Measurements from ENCODE around the gene FZD2. TPM values are rescaled to one million over a fixed set of nuclear protein-coding genes. Genes with fewer than 3 reads are reported as not detected.

The FZD2 gene
- 1.3 and 4.1 TPM in 2 replicates for total RNA-seq (2011; cell fraction: chromatin; rRNA removed; ENCODE audit: low replicate concordance)
- total RNA-seq (2011; cell fraction: nucleolus; rRNA removed) = 7.2 and 8.2 TPM in 2 replicates
- total RNA-seq (2011; cell fraction: nucleoplasm; rRNA removed) = 2.8 and 3.5 TPM in 2 replicates
- total RNA-seq (2014; rRNA removed) (1.1 and 1.2 TPM in 2 replicates), total RNA-seq (2014; rRNA removed; fragmentation: Illumina TruSeq; extraction: Trizol) (0.10 and 0.11 TPM in 2 replicates), total RNA-seq (2015; rRNA removed; fragmentation: Illumina TruSeq; extraction: Trizol) (0.68 and 1.1 TPM in 2 replicates), total RNA-seq (2021) (3.5 and 3.7 TPM in 2 replicates), polyA plus RNA-seq (2011; rRNA removed) (1.8 and 3.1 TPM in 2 replicates), polyA plus RNA-seq (2014; fragmentation: Illumina TruSeq; extraction: Trizol) (0.31 and 1.5 TPM in 2 replicates), polyA plus RNA-seq (2014; fragmentation: Nextera tagmentation; extraction: Ambion mirVana) (under 1 TPM in 1 of 2 experiments, not detected in 1; 0.03 TPM), polyA plus RNA-seq (2014; rRNA removed) (2.1 and 4.5 TPM in 2 replicates), polyA minus RNA-seq (2011; rRNA and poly(A)+ RNA removed) (1.1 and 2.1 TPM in 2 replicates), Bru-seq, nascent RNA (percentile 41 among the genes with signal in this experiment), BruChase-seq, experiment 1, labeled RNA remaining after a 2-hour chase (percentile 41 among the genes with signal in this experiment), BruChase-seq, experiment 2, labeled RNA remaining after a 6-hour chase (percentile 45 among the genes with signal in this experiment)
- polyA plus RNA-seq (2011; cell fraction: cytosol; rRNA removed) = 6.1 and 11.5 TPM in 2 replicates
- 4.8 and 5.5 TPM in 2 replicates for polyA plus RNA-seq (2011; cell fraction: nucleus; rRNA removed)
- polyA plus RNA-seq (2012) = 2.8 and 5.2 TPM in 2 replicates
- 4.9 and 6.1 TPM in 2 replicates for polyA minus RNA-seq (2011; cell fraction: cytosol; rRNA and poly(A)+ RNA removed)
- polyA minus RNA-seq (2011; cell fraction: nucleus; rRNA and poly(A)+ RNA removed) = 2.3 and 3.8 TPM in 2 replicates
- long read RNA-seq, experiment 1, transcript FZD2-201 (1 exons, 2,112 nt) = major isoform, 16 of 16 reads
- long read RNA-seq, experiment 1, partial matches to known transcripts = 0 of 16 reads
- long read RNA-seq, experiment 1, other reads (novel, unspliced or antisense) = 0 of 16 reads
- long read RNA-seq, experiment 2, transcript FZD2-201 (1 exons, 2,112 nt) = major isoform, 10 of 10 reads
- long read RNA-seq, experiment 2, partial matches to known transcripts = 0 of 10 reads
- long read RNA-seq, experiment 2, other reads (novel, unspliced or antisense) = 0 of 10 reads
- long read RNA-seq, experiment 3 = 0 reads

DNA sequence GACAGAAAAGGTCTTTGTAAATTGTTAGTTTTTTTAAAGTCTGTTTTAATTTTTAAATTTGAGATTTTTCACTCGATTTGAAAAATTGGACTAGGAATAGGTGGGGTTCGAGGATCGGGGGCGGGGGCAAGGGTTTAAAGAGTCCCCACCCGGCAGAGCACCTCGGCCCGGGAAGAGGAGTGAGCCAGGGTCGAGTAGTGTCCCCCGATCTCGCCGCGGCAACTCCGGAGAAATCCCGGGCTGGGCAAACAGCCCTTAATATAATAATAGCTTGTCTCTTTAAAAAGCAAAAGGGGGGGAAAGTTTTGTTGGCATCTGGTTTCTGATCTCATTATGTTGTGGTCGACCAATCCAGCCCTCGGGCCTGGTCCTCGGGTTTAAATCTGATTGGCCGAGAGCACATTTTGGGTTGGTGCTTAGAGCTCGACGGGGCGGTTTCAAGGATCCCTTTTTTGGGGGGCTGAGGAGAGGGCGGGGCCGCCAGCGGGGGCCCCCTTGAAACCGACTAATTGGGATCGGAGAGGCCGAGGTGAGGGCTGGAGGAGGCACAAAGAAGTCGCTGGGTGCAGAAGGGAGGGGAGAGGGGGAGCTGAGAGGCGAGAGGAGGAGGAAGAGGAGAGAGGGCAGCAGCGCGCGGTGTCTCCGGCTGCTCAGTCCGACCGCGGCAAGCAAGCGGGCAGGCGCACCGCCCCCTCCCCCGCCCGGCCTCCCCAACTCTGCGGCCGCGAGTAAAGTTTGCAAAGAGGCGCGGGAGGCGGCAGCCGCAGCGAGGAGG is at the start of gene FZD2:
Gene FZD2, plus strand, starts transcription at position 653 of the 775 bp plus-strand sequence. CDS start 205 bp downstream, outside the sequence.
- intact Hi-C loops (cut with micrococcal nuclease) = no loop called here
- Histone ChIP-seq H3K36me3 (ENCODE audit: control insufficient read depth, insufficient read depth, low read length) (no peaks in the 10 kb centered on the region), H3K4me3 (peak within 1 kb of the TSS; percentile 60), H3K27me3 (ENCODE audit: control insufficient read depth in 2 of 2, insufficient read depth in 2 of 2, low read length in 2 of 2) (no peaks in the 10 kb centered on the region), H3K9ac (ENCODE audit: insufficient read depth in 1 of 2, low read depth in 2 of 2, low read length in 2 of 2) (peak within 1 kb of the TSS; percentile 81 to 90), H4K20me1 (replicated peaks; ENCODE audit: control insufficient read depth, insufficient read depth, low read length) (no peaks in the 10 kb centered on the region), H3K9me1 (ENCODE audit: control insufficient read depth, insufficient read depth, low read length) (no peaks in the 10 kb centered on the region), H3K4me2 (ENCODE audit: insufficient read depth, low read length) (peak within 1 kb of the TSS; percentile 85), H3K4me1 (replicated peaks in 1 of 2; ENCODE audit: control insufficient read depth in 2 of 2, insufficient read depth in 2 of 2, low read length in 2 of 2) (peaks cover 20 to 29% of the 10 kb centered on the region in 2 experiments; a peak in 4 of 5 replicates), H3K9me3 (replicated peaks; ENCODE audit: control insufficient read depth, insufficient read depth, low read depth, low read length) (no peaks in the 10 kb centered on the region), H3K27ac (ENCODE audit: extremely low read depth, low read depth, low read length) (peak within 1 kb of the TSS; percentile 68), H3K79me2 (ENCODE audit: control insufficient read depth, insufficient read depth, low read length) (no peaks in the 10 kb centered on the region), H2AFZ (ENCODE audit: low read depth, low read length) (peak within 1 kb of the TSS; percentile 97)
- no TSS peak for BruUV-seq (replicated peaks)
- ATAC-seq (peak; percentile 95), FAIRE-seq (peak; percentile 97), DNase-seq (ENCODE audit: extremely low read depth in 1 of 4, low spot score in 3 of 4) (peak; percentile 93 to 96 (median 95))
- POLR2A ChIA-PET = interaction anchor here (0.7 to 1.7 kb wide), 6 partner anchors 10 to 160 kb away, joined by 3 to 7 read pairs (median 4); no protein-coding TSS in a partner anchor
- 1% methylated on average over 27 of the region's 49 CpGs for WGBS (ENCODE audit: insufficient coverage, low coverage, missing lambda C conversion rate)
- CTCF ChIA-PET (ENCODE audit: low intra/inter-chr PET ratio) = interaction anchor here (0.7 kb wide), 1 partner anchor 99 kb away, joined by 3 read pairs; no protein-coding TSS in a partner anchor
- in situ Hi-C loops (cut with MboI) = no loop called here
- TF ChIP-seq KAT7 (CRISPR knock-in tag; IDR thresholded peaks at IDR 0.05; ENCODE audit: borderline replicate concordance) = no peak
- TF ChIP-seq ZC3H4 (CRISPR knock-in tag; IDR thresholded peaks at IDR 0.05; ENCODE audit: borderline replicate concordance) = no peak
- no peak for TF ChIP-seq RBM22 (IDR thresholded peaks at IDR 0.05; ENCODE audit: low read depth, low read length, poor library complexity, severe bottlenecking)
- TF ChIP-seq ZKSCAN3 (CRISPR knock-in tag; IDR thresholded peaks at IDR 0.05) = no peak
- TF ChIP-seq STAG1 (CRISPR knock-in tag; IDR thresholded peaks at IDR 0.05; ENCODE audit: borderline replicate concordance) = no peak
- 0 out of 2 replicates have a peak, but pooled peaks have one; percentile 31 for TF ChIP-seq GTF2E2 (tag; IDR thresholded peaks at IDR 0.05)
- TF ChIP-seq, protein P1, sequence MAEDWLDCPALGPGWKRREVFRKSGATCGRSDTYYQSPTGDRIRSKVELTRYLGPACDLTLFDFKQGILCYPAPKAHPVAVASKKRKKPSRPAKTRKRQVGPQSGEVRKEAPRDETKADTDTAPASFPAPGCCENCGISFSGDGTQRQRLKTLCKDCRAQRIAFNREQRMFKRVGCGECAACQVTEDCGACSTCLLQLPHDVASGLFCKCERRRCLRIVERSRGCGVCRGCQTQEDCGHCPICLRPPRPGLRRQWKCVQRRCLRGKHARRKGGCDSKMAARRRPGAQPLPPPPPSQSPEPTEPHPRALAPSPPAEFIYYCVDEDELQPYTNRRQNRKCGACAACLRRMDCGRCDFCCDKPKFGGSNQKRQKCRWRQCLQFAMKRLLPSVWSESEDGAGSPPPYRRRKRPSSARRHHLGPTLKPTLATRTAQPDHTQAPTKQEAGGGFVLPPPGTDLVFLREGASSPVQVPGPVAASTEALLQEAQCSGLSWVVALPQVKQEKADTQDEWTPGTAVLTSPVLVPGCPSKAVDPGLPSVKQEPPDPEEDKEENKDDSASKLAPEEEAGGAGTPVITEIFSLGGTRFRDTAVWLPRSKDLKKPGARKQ (CRISPR knock-in tag; IDR thresholded peaks at IDR 0.05) = no peak
- TF ChIP-seq, protein P2, sequence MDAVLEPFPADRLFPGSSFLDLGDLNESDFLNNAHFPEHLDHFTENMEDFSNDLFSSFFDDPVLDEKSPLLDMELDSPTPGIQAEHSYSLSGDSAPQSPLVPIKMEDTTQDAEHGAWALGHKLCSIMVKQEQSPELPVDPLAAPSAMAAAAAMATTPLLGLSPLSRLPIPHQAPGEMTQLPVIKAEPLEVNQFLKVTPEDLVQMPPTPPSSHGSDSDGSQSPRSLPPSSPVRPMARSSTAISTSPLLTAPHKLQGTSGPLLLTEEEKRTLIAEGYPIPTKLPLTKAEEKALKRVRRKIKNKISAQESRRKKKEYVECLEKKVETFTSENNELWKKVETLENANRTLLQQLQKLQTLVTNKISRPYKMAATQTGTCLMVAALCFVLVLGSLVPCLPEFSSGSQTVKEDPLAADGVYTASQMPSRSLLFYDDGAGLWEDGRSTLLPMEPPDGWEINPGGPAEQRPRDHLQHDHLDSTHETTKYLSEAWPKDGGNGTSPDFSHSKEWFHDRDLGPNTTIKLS (IDR thresholded peaks at IDR 0.05; ENCODE audit: borderline replicate concordance, low read depth) = no peak
- TF ChIP-seq ZNF133 (CRISPR knock-in tag; IDR thresholded peaks at IDR 0.05) = no peak
- no peak for TF ChIP-seq HNRNPLL (IDR thresholded peaks at IDR 0.05; ENCODE audit: low read depth, low read length, poor library complexity, severe bottlenecking)
- no peak for TF ChIP-seq KAT2B (IDR thresholded peaks at IDR 0.05; ENCODE audit: low read depth, low read length)
- TF ChIP-seq TEAD4 (IDR thresholded peaks at IDR 0.05; ENCODE audit: low read length) = no peak
- no peak for TF ChIP-seq TEAD4 (CRISPR knock-in tag; IDR thresholded peaks at IDR 0.05; ENCODE audit: borderline replicate concordance)
- no peak for TF ChIP-seq ZZZ3 (IDR thresholded peaks at IDR 0.05)

All from K562 (cell line).